Hematopoietic multipotent progenitor cell treated with erythropoietin and hydrocortisone succinate and interleukin-3 and kit ligand, for 6 days (in vitro differentiated cells): ENCODE results near the gene TMF1.

Source experiments
- DNase-seq: peaks from one replicate; pipeline ENCODE4 v3.0.0-alpha.2; 2015

TMF1 gene, protein sequence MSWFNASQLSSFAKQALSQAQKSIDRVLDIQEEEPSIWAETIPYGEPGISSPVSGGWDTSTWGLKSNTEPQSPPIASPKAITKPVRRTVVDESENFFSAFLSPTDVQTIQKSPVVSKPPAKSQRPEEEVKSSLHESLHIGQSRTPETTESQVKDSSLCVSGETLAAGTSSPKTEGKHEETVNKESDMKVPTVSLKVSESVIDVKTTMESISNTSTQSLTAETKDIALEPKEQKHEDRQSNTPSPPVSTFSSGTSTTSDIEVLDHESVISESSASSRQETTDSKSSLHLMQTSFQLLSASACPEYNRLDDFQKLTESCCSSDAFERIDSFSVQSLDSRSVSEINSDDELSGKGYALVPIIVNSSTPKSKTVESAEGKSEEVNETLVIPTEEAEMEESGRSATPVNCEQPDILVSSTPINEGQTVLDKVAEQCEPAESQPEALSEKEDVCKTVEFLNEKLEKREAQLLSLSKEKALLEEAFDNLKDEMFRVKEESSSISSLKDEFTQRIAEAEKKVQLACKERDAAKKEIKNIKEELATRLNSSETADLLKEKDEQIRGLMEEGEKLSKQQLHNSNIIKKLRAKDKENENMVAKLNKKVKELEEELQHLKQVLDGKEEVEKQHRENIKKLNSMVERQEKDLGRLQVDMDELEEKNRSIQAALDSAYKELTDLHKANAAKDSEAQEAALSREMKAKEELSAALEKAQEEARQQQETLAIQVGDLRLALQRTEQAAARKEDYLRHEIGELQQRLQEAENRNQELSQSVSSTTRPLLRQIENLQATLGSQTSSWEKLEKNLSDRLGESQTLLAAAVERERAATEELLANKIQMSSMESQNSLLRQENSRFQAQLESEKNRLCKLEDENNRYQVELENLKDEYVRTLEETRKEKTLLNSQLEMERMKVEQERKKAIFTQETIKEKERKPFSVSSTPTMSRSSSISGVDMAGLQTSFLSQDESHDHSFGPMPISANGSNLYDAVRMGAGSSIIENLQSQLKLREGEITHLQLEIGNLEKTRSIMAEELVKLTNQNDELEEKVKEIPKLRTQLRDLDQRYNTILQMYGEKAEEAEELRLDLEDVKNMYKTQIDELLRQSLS

DNA sequence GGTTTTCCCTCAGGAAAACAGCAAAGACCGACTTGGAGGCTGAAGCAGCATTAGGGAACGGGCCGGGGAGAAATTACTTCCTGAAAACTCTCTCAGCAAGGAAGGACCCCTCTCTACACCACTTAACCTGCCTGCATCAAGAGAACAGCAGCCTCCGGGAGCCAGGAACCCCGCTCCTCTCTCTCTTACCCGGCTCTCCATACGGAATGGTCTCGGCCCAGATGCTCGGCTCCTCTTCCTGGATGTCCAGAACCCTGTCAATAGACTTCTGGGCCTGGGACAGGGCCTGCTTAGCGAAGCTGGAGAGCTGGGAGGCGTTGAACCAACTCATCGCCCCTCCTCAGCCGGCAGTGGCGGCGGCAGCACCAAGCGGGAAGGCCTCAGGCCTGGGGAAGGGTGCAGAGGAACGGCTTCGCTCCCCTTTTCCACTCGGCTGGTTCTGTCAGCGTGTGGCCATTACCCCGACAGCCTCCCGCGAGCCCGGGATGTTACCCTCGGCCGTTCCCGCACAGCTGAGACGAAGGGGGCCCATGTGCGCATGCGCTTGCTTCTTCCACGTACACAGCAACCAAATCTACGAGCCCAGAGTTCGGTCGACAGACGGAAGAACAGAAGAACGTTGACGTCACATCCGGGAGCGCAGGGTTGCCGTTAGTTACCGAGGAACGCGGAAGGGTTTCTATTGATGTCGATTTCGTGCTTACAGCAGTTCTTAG is at the start of gene TMF1:
Gene TMF1, minus strand, starts transcription at position 578 of the 716 bp plus-strand sequence. Its CDS starts 247 bp downstream, at position 331.
- peak; percentile 100 for DNase-seq

DNA sequence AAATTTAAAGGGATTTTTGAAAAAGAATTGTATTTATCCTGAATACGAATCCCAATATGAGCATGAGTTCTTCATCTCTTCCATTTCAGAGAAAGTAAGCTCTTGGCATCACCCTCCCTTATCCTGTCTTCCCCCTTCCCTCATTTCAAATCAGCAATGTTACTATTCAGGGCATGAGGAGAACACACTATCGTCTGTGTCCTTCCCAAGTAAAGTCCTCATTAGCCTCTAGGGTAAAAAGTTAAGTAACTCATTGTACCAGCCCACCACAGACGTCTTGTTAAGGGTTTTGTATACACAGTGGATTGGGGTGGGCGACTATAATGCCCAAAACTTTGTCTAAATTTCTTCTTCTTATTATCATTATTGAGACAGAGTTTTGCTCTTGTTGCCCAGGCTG is 47.4 kb upstream of the TMF1 start:
- no peak for DNase-seq

DNA sequence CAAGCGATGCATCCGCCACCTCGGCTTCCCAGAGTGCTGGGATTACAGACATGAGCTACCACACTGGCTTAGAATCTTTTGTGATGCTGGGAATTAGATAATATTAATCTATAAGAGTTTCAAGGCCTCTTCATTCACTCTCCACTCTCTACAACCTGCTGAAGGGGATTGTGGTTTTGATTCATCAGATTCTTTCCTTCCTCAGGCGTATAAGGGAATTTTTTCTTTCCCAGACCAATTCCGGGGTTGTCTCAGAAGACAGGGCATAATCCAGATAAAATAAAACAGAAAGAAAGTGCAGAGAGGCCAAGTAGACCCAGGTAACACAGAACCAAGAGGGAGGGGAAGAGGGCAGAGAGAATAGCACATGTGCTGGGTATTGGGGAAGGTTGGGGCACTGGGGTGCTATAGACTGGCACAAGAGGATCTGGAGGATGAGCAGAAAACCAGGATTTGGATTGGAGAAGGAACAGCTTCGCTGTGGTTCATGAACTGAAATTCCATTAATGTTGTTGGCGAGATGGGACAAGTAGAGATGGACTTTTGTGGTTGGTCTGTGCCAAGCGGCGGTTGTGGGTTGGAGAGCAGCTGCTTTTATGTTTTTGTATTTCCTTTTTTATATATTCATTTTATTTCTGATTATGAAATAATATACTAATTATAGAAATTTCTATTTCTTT is 45.4 kb upstream of the TMF1 start:
- no peak for DNase-seq

DNA sequence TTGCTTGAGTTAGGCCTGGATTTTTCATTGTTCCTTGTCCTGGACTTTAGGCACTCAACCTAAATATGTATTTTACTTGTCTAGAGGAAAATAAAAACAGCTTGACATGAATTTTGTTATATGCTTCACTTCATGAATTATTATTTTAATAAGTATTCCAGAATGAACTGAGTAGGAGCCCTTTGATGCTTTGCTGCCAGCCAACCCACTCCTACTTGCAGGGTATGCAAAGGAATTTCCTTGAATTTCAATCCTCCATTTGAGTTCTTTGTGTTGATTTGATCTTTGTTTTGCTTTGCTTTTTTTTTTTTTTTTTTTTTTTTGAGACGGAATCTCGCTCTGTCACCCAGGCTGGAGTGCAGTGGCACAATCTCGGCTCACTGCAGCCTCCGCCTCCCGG is 44.2 kb upstream of the TMF1 start:
- DNase-seq = no peak

DNA sequence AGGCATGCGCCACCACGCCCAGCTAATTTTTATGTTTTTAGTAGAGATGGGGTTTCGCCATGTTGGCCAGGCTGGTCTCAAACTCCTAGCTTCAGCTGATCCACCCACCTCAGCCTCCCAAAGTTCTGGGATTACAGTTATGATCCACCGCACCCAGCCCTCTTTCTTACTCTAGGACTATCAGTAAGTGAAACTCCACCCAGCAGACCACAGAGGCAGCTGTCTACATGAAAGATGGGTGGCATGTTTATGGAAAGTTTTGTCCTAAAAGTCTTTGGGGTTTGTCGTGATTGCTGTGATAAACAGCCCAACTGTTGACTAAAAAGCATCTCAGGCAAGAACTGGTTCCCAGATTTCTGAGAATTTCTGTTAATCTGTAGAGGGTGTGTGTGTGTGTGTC is 43.5 kb upstream of the TMF1 start:
- peak; percentile 85 for DNase-seq

DNA sequence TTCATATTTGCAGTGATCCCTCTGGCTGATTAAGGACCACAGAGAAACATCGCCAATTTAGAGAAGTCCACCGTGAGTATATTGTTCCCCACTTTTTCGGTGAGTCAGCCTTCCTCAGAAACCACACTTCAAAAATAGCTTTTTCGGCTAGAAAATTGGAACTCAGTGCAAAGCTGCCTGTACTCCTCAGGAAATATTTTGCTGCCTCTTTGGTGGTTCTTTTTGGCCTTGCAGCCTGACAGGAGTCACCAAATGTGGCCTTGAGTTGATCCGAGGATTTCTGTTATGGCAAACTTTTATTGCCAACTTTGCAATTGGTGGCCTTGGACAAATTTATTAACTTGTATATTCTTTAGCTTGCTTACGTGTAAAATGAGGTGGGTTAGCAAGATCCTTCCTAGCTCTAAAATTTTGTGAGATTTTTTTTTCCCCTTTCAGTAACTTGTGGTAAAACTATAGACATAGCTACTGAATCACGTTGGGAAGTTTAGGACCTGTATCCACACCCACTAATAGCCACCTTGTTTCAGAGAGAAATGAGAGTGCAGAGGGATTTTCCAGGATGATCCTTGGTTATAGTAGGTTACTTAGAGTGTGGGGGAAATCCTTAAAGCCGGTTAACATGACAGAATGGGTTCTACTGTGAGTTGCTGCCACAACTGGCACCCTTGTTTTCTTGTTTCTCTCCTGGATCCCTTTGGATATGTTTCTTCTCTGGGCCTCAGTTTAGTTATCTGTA is 42.5 kb upstream of the TMF1 start:
- peak; percentile 79 for DNase-seq

DNA sequence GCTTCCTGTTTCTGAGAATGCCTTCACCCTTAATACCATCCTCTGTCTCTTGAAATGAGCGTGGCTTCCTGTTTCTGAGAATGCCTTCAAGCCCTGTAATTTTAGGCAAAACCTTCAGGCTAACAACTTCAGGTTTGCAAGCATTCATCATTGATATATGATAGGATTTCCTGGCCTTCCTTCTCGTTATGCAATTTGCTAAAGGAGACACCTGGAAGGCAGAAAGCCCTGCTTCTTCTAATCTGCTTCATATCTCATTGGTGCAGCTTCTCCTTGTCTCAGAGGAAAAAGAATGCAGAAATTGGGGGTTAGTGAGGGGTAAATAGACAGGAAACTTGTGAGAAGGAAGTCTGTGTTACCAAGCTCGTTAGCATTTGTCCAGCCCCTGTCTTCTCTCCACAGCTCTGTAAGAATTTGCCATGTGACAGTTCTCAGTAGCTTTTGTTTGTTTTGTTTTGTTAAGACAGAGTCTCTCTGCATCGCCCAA is 39.9 kb upstream of the TMF1 start:
- DNase-seq = peak; percentile 73

DNA sequence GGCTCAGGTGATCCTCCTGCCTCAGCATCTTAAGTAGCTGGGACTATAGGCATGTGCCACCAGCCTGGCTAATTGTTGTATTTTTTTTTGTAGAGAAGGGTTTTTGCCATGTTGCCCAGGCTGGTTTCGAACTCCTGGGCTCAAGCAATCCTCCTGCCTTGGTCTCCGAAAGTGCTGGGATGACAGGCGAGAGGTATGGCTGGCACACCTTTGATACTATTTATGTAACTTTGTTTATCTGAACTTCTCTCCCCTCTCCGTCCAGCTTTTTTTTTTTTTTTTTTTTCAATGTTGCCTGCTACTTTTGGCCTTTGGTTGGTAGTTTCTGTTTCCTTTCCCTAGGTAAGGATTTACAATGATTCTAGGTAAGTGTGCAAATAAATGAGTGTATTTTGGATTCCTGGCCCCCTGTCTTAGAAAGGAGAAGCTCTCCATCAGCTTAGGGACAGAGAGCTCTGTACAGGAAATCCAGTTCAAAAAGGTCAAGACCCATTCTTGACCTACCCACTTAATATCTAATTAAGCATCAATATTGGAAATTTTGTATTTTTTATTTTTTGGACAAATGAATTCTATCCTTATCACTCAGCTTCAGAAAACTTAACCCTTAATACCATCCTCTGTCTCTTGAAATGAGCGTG is 39.4 kb upstream of the TMF1 start:
- DNase-seq = no peak

DNA sequence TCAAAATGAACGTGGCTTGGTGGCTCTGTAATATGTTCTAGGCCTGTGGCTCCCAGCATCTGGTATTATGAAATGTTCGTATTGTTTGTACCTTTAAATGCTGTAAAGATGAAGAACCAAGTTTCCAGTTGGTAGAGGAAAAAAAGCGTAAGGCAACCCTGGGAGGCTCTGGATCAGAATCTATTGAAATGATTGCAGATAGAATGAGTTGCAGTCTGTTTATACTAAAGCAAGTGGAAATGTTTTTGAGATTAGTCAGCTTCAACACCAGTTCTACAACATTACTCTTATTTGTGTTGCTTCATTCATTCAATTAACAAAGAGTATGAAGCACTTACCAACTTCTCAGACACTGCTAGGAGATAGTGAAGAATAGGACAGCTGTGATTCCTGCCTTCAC is 37.9 kb upstream of the TMF1 start:
- DNase-seq = no peak

DNA sequence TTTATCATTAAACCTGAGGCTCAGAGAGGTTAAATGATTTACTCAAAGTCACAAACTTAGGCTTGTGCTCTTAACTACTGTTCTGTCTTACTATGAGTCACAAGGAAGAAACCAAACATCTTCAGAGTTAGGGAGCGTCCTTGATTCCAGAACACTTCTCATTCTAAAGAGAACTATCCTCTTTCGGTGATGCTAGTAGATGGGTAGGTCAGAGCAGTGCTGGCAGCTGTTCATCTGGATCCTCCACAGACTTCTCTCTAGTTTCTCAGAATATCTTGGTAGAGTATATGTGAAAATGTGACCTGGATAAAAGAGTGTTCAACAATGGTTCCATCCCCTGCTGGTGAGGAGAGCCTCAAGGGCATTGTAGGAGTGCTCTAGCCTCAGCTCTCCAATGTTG is 35.9 kb upstream of the TMF1 start:
- peak; percentile 8 for DNase-seq

DNA sequence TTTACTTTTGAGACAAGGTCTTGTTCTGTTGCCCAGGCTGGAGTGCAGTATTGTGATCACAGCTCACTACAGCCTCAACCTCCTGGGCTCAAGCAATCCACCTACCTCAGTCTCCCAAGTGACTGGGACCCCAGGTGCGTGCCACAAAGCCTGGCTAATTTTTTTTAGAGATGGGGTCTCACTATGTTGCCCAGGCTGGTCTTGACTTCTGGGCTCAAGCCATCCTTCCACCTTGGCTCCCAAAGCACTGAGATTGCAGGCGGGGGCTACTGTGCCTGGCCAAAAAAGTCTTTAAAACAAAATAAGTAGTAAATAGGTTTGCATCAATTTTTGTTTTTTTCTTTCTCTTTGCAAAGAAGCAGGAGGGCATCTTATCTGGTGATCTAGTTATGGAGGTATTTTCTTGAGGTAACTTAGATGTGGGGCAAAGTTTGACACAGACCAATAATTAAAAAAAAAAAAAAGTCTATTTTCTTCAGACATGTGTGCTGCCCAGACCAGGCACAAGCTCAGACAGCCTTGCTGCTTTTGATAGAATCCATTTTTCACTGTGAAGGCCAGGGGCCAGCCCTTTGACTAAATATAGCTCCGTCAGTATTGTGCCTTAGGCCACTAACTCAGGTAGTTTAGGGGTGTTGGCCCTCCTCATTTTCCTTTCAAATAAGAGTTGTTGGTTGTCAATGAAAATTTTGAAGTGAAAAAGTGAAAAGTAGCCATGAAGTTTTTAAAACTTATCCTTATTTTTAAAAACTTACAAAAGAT is 35.1 kb upstream of the TMF1 start:
- DNase-seq = peak; percentile 9

DNA sequence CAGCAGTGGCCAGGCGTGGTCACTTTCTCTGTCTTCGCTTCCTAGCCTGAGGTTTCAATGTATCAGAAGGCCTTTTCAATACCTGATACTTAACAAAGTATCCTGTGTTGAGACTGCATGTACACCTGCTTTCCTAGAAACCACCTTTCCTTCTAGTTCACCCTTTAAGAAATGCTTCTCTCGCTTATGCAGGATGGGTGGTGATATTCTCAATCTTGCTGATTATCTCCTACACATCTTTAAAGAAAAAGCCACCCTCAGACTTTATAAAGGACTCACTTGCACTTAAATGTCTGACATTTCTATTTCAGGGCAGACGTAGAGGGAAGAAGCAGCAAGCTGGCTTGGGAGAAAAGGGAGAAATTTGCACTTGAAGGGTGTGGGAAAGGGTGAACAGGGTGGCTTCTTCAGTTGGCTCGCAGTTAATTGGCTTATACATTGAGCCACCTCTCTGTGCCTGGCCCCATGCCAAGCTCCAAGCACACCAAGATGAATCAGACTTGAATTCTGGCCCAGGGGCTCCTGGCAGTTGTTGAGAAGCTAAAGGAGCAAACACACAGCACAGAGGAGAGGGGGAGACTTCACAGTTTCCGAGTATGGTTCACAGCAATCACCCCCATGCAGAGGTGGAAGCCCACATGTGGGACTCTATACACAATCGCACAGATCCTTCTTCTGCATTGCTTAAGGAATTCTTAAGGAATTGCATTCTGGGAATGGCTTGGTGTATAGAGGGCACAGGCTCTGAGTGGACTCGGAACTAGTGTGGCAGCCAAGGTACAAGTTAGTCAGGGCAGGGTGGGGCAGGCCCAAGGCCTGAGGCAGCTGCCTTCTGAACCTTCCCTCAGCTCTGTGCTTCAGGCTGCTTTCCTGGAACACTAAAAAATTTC is 33.9 kb upstream of the TMF1 start:
- DNase-seq = peak; percentile 93

DNA sequence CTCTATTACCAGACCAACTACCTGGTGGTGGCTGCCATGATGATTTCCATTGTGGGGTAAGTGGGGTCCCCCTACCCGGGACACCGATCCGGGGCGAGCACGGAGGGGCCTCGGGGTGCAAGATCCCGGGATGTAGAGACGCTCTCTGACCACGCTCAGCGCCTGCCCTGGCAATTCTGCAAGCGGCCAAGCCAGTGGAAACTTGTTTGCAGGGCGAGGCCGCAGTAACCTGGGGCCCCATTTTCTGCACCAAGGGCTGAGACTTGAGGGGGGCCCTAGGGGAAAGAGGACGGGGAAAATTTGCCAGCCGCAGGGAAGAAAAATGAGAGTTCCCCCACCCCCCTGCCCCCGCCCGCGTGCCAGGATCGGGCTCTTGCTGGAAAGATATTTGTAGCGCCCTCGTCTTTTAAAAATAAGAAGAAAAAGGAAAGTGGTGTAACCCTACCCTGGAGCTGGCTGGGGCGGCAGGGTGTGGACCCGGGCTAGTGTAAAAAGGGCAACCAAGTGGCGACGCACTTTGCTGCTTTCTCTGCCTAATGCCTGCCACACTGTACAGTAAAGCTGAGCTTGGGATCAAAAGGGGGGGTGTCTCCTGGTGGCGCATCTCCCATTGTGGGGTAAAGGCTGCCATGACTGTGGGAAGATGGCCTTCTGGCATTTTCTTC is 33.2 kb upstream of the TMF1 start:
- DNase-seq = peak; percentile 51

DNA sequence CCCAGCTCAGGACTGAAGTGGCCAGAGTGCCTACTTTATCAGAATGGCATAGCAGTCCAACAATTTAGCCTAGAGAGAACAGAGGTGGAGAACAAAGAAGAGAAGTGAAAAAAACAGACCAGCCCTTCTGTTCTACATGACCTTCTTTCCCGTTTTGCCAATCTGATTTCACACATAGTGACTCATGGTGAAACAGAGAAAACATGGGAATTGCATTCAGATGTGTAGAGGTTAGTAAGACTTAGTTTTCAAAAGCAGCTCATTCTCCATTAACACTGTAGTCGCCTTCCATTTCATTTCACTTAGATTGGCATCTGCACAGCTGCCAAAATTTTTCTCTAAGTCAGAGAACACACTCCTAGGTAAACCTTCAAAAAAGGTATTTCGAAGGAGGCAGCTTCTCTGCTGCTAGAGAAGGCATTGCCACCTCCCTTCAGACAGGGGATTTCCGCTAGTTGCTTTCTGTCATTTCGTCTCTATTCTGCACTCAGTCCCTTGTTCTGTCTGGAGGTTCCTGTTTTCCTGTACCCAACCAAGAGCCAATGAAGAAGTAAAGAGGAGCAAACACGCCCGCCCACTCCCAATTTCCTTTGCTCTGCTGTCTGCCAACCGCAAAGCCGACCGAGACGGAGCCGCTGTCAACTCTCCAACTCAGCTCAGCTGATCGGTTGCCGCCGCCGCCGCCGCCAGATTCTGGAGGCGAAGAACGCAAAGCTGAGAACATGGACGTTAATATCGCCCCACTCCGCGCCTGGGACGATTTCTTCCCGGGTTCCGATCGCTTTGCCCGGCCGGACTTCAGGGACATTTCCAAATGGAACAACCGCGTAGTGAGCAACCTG is 32.4 kb upstream of the TMF1 start, which contains the start of gene ARL6IP5:
Gene ARL6IP5, plus strand, starts transcription at position 612 of the 842 bp plus-strand sequence. Its CDS starts 111 bp downstream, at position 723.
- DNase-seq = peak; percentile 98

DNA sequence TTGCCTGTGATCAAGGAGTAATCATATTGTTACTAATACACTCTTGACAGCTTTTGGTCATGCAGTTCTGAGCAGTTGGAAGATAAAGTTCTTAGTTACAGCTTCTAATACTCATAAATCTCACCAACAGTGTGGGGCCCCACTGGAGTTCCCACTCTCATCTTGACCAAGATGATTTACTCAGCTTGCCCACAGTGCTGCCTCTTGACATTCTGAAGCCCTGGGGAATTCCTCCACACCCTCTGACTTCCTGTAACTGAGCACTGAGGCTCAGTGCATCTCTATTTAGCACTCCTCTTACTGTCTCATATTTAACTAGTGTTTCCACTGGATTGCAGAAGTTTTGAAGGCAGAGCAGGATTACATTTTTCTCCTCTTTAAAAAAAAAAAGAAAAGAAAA is 30.7 kb upstream of the TMF1 start:
- DNase-seq = no peak

DNA sequence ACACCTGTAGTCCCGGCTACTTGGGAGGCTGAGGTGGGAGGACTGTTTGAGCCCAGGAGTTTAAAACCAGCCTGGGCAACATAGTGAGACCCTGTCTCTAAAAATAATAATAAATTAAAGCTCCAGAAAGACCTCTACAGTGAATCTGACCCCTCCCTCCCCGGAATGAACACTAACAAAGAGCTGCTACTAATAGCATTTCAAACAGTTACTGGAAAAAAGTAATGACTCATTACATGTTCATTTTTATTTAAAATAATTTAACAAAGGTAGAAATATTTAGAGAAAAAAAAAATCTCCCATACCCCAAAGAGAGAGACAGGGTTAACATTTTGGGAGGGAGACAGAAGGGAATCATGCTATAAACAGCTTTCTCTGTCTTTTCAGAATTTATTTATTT is 30.2 kb upstream of the TMF1 start:
- no peak for DNase-seq

DNA sequence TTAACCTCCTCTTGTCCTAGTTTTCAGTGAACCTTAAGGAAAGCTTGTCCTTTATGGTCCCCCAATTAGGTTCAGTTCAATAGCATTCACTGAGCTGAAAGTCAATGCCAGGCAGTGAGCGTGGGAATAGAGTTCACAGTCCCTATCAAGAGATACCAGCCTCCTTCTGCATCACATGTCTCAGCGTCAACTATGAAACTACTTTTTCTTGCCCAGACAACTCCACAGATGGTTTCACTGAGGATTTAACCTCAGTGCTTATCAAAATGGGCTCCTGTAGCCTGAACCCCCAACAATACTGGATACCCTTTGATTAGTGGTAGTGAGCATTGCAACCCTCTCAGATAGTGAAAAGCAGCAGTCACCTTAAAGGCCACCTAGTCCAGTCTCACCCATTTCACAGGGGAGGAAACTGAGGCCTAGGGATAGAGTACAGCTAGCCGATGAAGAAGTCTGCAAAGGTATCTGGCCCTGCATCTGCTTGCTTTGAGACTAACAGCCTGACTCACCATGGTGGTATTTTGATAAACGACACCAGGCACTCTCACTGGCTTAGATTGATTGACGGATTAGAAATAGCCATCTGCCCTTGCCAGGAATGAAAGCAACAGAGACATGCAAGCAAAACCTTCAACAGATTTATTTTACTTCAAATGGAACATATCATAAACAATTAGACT is 29.6 kb upstream of the TMF1 start:
- peak; percentile 86 for DNase-seq
